ENCODE measurements around the gene NEURL3. TPM values are rescaled to one million over a fixed set of nuclear protein-coding genes. Genes with fewer than 3 reads are reported as not detected.
"Not testable (repeated sequence)": the region's sequence is repeated elsewhere in the genome, so short reads cannot be mapped to it uniquely, and the experiment has no call there.

The NEURL3 gene
- total and polyA plus RNA-seq, 10 donors: 0.32 to 1.2 (median 0.64) TPM; not detected in 2

GRCh38 chr2:96463119-96463518, 42.0 kb downstream of the NEURL3 start:
- DNase-seq: no peak
- Histone ChIP-seq H3K36me3 (no peaks in the 10 kb centered on the region), H3K27me3 (replicated peaks in 1 of 7) (no peaks in the 10 kb centered on the region), H3K9me3 (peaks cover 0 to 23% (median 15%) of the 10 kb centered on the region in 8 donors), H3K4me1 (no peaks in the 10 kb centered on the region), H3K4me3 (no peak overlapping the region), H3K27ac (no peak overlapping the region)
- intact Hi-C loops (cut with DNase I; ENCODE audit: low total_unique reads): no loop called here
- TF ChIP-seq CTCF (IDR thresholded peaks at IDR 0.05 in 8 of 11, conservative IDR thresholded peaks at IDR 0.05 in 3 of 11): no peak
- TF ChIP-seq POLR2AphosphoS5 (IDR thresholded peaks at IDR 0.05): no peak
- TF ChIP-seq POLR2A (IDR thresholded peaks at IDR 0.05): no peak
- WGBS, 5 donors: 26 to 52% (median 35%) methylated on average over 2 of the region's 2 CpGs

GRCh38 chr2:96461616-96462015, 43.5 kb downstream of the NEURL3 start:
- intact Hi-C loops (cut with DNase I; ENCODE audit: low total_unique reads); H3K4me1 ChIP-seq; H3K27ac ChIP-seq; H3K27me3 ChIP-seq (replicated peaks in 1 of 7); H3K36me3 ChIP-seq; DNase-seq; H3K4me3 ChIP-seq: not testable (repeated sequence)
- 96 to 100% (median 100%) methylated on average over 2 to 26 of the region's 30 CpGs; no CpG with 5 or more reads in 2 of the 5 donors for WGBS, 5 donors
- peaks cover 0 to 23% (median 15%) of the 10 kb centered on the region in 8 donors for H3K9me3 ChIP-seq

- Histone ChIP-seq H3K27me3 (replicated peaks in 1 of 7) (no peaks in the 10 kb centered on the region), H3K4me1 (peaks cover 0 to 6% (median 0%) of the 10 kb centered on the region in 6 donors), H3K36me3 (no peaks in the 10 kb centered on the region), H3K9me3 (no peaks in the 10 kb centered on the region), H3K4me3 (no peak overlapping the region), H3K27ac (no peak overlapping the region)
- intact Hi-C loops (cut with DNase I; ENCODE audit: low total_unique reads): no loop called here
- WGBS, 5 donors: 83 to 89% (median 89%) methylated on average over 6 of the region's 6 CpGs
- TF ChIP-seq CTCF (IDR thresholded peaks at IDR 0.05 in 8 of 11, conservative IDR thresholded peaks at IDR 0.05 in 3 of 11) (no peak), POLR2A (IDR thresholded peaks at IDR 0.05) (no peak), POLR2AphosphoS5 (IDR thresholded peaks at IDR 0.05) (no peak)
- no peak for DNase-seq
Observed at GRCh38 chr2:96452053-96452452, 53.1 kb downstream of the NEURL3 start.

- no peaks in the 10 kb centered on the region for H3K36me3 ChIP-seq
- DNase-seq: no peak
- H3K4me3 ChIP-seq: no peak overlapping the region
- no peaks in the 10 kb centered on the region for H3K27me3 ChIP-seq (replicated peaks in 1 of 7)
- WGBS, 5 donors: 80 to 92% (median 86%) methylated on average over 6 of the region's 6 CpGs
- H3K27ac ChIP-seq: no peak overlapping the region
- intact Hi-C loops (cut with DNase I; ENCODE audit: low total_unique reads): no loop called here
- TF ChIP-seq CTCF (IDR thresholded peaks at IDR 0.05 in 8 of 11, conservative IDR thresholded peaks at IDR 0.05 in 3 of 11) (no peak), POLR2A (IDR thresholded peaks at IDR 0.05) (no peak), POLR2AphosphoS5 (IDR thresholded peaks at IDR 0.05) (no peak)
- H3K9me3 ChIP-seq: peaks cover 0 to 8% (median 0%) of the 10 kb centered on the region in 8 donors
- H3K4me1 ChIP-seq: peaks cover 0 to 6% (median 0%) of the 10 kb centered on the region in 6 donors
Observed at GRCh38 chr2:96449637-96450036, 55.5 kb downstream of the NEURL3 start.

GRCh38 chr2:96449174-96449573, 56.0 kb downstream of the NEURL3 start:
- DNase-seq: no peak
- WGBS, 5 donors: 63 to 83% (median 67%) methylated on average over 2 of the region's 2 CpGs
- Histone ChIP-seq H3K9me3 (peaks cover 0 to 8% (median 0%) of the 10 kb centered on the region in 8 donors), H3K4me1 (peaks cover 0 to 6% (median 0%) of the 10 kb centered on the region in 6 donors), H3K27ac (no peak overlapping the region), H3K4me3 (no peak overlapping the region), H3K36me3 (no peaks in the 10 kb centered on the region), H3K27me3 (replicated peaks in 1 of 7) (no peaks in the 10 kb centered on the region)
- intact Hi-C loops (cut with DNase I; ENCODE audit: low total_unique reads): no loop called here
- TF ChIP-seq POLR2AphosphoS5 (IDR thresholded peaks at IDR 0.05) (no peak), CTCF (IDR thresholded peaks at IDR 0.05 in 8 of 11, conservative IDR thresholded peaks at IDR 0.05 in 3 of 11) (no peak)
